Uterus (tissue), 2 donors: ENCODE measurements around the gene UBAP1.

ENCODE experiments used
- POLR2A ChIP-seq, 2 donors: fragments of 450-650 bp; IDR thresholded peaks; one replicate each; pipeline ENCODE4 v1.6.1; 2016; ENCODE audit warnings: antibody characterized with exemption in 2 of 2, mild to moderate bottlenecking in 1 of 2, moderate library complexity in 1 of 2
- TF ChIP-seq, protein P1 (sequence below), 4 experiments: fragments of 200-600 bp in 2 of 4; fragments of 450-650 bp in 2 of 4; sonication (generic) in 2 of 4; IDR thresholded peaks; one replicate each; pipeline ENCODE4 v1.5.1; 2016 to 2019; ENCODE audit warnings: antibody characterized with exemption in 4 of 4, mild to moderate bottlenecking in 2 of 4, moderate library complexity in 1 of 4

DNA sequence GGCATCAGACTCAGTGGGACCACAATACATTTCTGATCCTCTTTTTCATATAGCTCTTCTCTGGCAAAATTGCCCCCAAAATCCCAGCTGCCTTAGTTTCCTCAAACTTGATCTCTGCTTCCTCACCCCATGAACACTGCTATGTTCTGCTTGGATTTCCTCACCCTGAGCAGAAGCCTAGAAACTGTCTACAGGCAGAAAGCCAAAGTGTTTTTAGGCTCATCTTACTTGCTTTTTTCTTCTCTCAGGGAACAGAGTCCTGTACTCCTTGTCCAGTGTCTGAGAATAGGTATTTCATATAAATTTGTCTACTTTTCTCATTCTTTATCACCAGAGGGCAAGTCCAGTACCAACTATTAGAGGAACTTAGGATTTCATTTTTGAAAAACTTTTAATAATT, 21.5 kb upstream of the UBAP1 start:
- TF ChIP-seq, protein P1, sequence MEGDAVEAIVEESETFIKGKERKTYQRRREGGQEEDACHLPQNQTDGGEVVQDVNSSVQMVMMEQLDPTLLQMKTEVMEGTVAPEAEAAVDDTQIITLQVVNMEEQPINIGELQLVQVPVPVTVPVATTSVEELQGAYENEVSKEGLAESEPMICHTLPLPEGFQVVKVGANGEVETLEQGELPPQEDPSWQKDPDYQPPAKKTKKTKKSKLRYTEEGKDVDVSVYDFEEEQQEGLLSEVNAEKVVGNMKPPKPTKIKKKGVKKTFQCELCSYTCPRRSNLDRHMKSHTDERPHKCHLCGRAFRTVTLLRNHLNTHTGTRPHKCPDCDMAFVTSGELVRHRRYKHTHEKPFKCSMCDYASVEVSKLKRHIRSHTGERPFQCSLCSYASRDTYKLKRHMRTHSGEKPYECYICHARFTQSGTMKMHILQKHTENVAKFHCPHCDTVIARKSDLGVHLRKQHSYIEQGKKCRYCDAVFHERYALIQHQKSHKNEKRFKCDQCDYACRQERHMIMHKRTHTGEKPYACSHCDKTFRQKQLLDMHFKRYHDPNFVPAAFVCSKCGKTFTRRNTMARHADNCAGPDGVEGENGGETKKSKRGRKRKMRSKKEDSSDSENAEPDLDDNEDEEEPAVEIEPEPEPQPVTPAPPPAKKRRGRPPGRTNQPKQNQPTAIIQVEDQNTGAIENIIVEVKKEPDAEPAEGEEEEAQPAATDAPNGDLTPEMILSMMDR (IDR thresholded peaks at IDR 0.05) = no peak
- TF ChIP-seq POLR2A (IDR thresholded peaks at IDR 0.05) = no peak
